Suprapubic skin (tissue), 4 donors: ENCODE data around the gene SPACA7. TPM values are rescaled to one million over a fixed set of nuclear protein-coding genes. Genes with fewer than 3 reads are reported as not detected.

ENCODE experiments used
- DNase-seq, 2 donors: peaks; one replicate each; pipeline ENCODE4 v3.0.0-alpha.2; 2019; ENCODE audit warnings: low spot score in 2 of 2
- H3K27ac ChIP-seq: fragments of 200-600 bp; sonication (generic); one replicate; pipeline ENCODE4 v1.5.1; 2019
- H3K27me3 ChIP-seq: fragments of 200-600 bp; sonication (generic); one replicate; pipeline ENCODE4 v1.5.1; 2019
- H3K36me3 ChIP-seq: fragments of 200-600 bp; sonication (generic); one replicate; pipeline ENCODE4 v1.5.1; 2019
- H3K4me1 ChIP-seq: fragments of 200-600 bp; sonication (generic); one replicate; pipeline ENCODE4 v1.5.1; 2019
- H3K4me3 ChIP-seq: fragments of 200-600 bp; sonication (generic); one replicate; pipeline ENCODE4 v1.5.1; 2019; ENCODE audit warnings: mild to moderate bottlenecking
- H3K9me3 ChIP-seq: fragments of 200-600 bp; sonication (generic); one replicate; pipeline ENCODE4 v1.5.1; 2019
- EP300 ChIP-seq: sonication (generic); formaldehyde crosslinking; IDR thresholded peaks from one replicate; pipeline ENCODE4 v1.6.1; 2017; ENCODE audit warnings: antibody characterized with exemption
- POLR2A ChIP-seq, 2 donors: fragments of 450-650 bp; IDR thresholded peaks; one replicate each; pipeline ENCODE4 v1.6.1; 2017; ENCODE audit warnings: antibody characterized with exemption in 2 of 2, mild to moderate bottlenecking in 2 of 2, moderate library complexity in 2 of 2
- POLR2AphosphoS5 ChIP-seq, 3 donors: sonication (generic); formaldehyde crosslinking; IDR thresholded peaks; one replicate each; pipeline ENCODE4 v1.6.1; 2017; ENCODE audit warnings: antibody characterized with exemption in 3 of 3
- WGBS: methylation state at CpG from one replicate; pipeline ENCODE4 v1.1.5; 2018; 5-methylcytosine and 5-hydroxymethylcytosine counted together
- total RNA-seq, 4 donors: library from RNA; depleted of rRNA; stranded (reverse); fragments of >200 nt; gene quantifications; one replicate each; pipeline ENCODE4 v1.1.0, GENCODE V29; 2016
- TF ChIP-seq, protein P1 (sequence below), 2 donors: fragments of 200-600 bp in 1 of 2; fragments of 450-650 bp in 1 of 2; sonication (generic) in 1 of 2; IDR thresholded peaks; one replicate each; pipeline ENCODE4 v1.5.1; 2016 to 2019; ENCODE audit warnings: antibody characterized with exemption in 2 of 2, mild to moderate bottlenecking in 1 of 2, moderate library complexity in 1 of 2

The SPACA7 gene
- total RNA-seq, 4 donors from 2014 or later, result not detected

- H3K4me3 ChIP-seq, result no peak overlapping the region
- no peak overlapping the region for H3K27ac ChIP-seq
- peaks cover 4% of the 10 kb centered on the region for H3K4me1 ChIP-seq
- DNase-seq, result peak in 1 of 2 donors; percentile 70
- TF ChIP-seq EP300, result no peak
- TF ChIP-seq POLR2A (IDR thresholded peaks at IDR 0.05), result no peak
- TF ChIP-seq, protein P1, sequence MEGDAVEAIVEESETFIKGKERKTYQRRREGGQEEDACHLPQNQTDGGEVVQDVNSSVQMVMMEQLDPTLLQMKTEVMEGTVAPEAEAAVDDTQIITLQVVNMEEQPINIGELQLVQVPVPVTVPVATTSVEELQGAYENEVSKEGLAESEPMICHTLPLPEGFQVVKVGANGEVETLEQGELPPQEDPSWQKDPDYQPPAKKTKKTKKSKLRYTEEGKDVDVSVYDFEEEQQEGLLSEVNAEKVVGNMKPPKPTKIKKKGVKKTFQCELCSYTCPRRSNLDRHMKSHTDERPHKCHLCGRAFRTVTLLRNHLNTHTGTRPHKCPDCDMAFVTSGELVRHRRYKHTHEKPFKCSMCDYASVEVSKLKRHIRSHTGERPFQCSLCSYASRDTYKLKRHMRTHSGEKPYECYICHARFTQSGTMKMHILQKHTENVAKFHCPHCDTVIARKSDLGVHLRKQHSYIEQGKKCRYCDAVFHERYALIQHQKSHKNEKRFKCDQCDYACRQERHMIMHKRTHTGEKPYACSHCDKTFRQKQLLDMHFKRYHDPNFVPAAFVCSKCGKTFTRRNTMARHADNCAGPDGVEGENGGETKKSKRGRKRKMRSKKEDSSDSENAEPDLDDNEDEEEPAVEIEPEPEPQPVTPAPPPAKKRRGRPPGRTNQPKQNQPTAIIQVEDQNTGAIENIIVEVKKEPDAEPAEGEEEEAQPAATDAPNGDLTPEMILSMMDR (IDR thresholded peaks at IDR 0.05), result no peak
- no peak for TF ChIP-seq POLR2AphosphoS5 (IDR thresholded peaks at IDR 0.05)
- H3K36me3 ChIP-seq, result no peaks in the 10 kb centered on the region
- H3K9me3 ChIP-seq, result peaks cover 3% of the 10 kb centered on the region
- peaks cover 59% of the 10 kb centered on the region for H3K27me3 ChIP-seq
- 86% methylated on average over 13 of the region's 19 CpGs for WGBS
These were observed 65.7 kb downstream of the SPACA7 start for GRCh38 chr13:112441779-112442310.

- DNase-seq, result peak in 1 of 2 donors; percentile 56
- H3K4me1 ChIP-seq, result peaks cover 4% of the 10 kb centered on the region
- H3K36me3 ChIP-seq, result no peaks in the 10 kb centered on the region
- H3K27me3 ChIP-seq, result peaks cover 60% of the 10 kb centered on the region
- TF ChIP-seq EP300 (no peak), POLR2A (IDR thresholded peaks at IDR 0.05) (no peak), POLR2AphosphoS5 (IDR thresholded peaks at IDR 0.05) (no peak)
- TF ChIP-seq, protein P1 (IDR thresholded peaks at IDR 0.05), result no peak
- no peak overlapping the region for H3K4me3 ChIP-seq
- peaks cover 3% of the 10 kb centered on the region for H3K9me3 ChIP-seq
- no peak overlapping the region for H3K27ac ChIP-seq
- 51% methylated on average over 11 of the region's 21 CpGs for WGBS
These were observed 66.4 kb downstream of the SPACA7 start for GRCh38 chr13:112442483-112443090.

GRCh38 chr13:112443191-112443994, 67.2 kb downstream of the SPACA7 start:
- Histone ChIP-seq H3K4me3 (no peak overlapping the region), H3K27me3 (peaks cover 64% of the 10 kb centered on the region), H3K4me1 (peaks cover 4% of the 10 kb centered on the region), H3K27ac (no peak overlapping the region), H3K36me3 (no peaks in the 10 kb centered on the region), H3K9me3 (no peaks in the 10 kb centered on the region)
- TF ChIP-seq POLR2AphosphoS5 (IDR thresholded peaks at IDR 0.05), result no peak
- no peak for TF ChIP-seq EP300
- TF ChIP-seq, protein P1 (IDR thresholded peaks at IDR 0.05), result no peak
- no peak for TF ChIP-seq POLR2A (IDR thresholded peaks at IDR 0.05)
- peak in 1 of 2 donors; percentile 75 for DNase-seq
- 25% methylated on average over 27 of the region's 31 CpGs for WGBS

DNA sequence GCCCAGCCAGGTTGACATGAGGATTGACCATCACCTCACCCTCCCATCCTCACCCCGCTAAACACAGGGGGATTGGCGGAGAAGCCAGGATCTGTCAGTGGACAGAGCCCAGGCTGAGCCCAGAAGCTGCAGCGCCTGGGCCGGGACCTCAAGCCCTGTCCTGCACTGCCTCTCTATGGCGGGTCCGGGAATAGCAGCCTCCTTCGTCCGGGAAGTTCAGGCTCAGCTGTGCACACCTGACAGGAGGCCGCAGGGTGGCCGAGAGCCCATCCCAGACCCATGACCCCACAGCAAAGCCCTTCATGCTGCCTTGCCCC, 67.8 kb downstream of the SPACA7 start:
- Histone ChIP-seq H3K27ac (no peak overlapping the region), H3K27me3 (peaks cover 64% of the 10 kb centered on the region), H3K4me3 (no peak overlapping the region), H3K36me3 (no peaks in the 10 kb centered on the region), H3K9me3 (no peaks in the 10 kb centered on the region), H3K4me1 (peaks cover 4% of the 10 kb centered on the region)
- WGBS, result 0% methylated on average over 5 of the region's 10 CpGs
- TF ChIP-seq EP300, result no peak
- TF ChIP-seq, protein P1 (IDR thresholded peaks at IDR 0.05), result peak; percentile 48 to 89
- DNase-seq, result peak in 1 of 2 donors; percentile 74
